K562 (cell line): ENCODE results near the gene PTGER2. TPM values are rescaled to one million over a fixed set of nuclear protein-coding genes. Genes with fewer than 3 reads are reported as not detected.

Source experiments
- ATAC-seq: fragments of 200-7000 bp; cut with Tn5 transposase; 3 replicates; pipeline ENCODE4 v1.9.1; 2020; ENCODE audit warnings: moderate library complexity
- BruUV-seq: library from RNA; stranded (reverse); fragments of 400-500 nt; replicated peaks from 2 replicates; lab custom pipeline; 2021; lab: Mats Ljungman, UMichigan
- CTCF ChIA-PET: fragments of 300-600 bp; formaldehyde crosslinking; extraction: SDS; loops from one replicate; lab custom pipeline; 2021; ENCODE audit warnings: low intra/inter-chr PET ratio; lab: Yijun Ruan, JAX
- POLR2A ChIA-PET: fragments of 300-600, 350-650 bp; sonication (Branson Sonifier 250); formaldehyde crosslinking; extraction: SDS; loops from one replicate; lab custom pipeline; 2021; ENCODE audit warnings: antibody characterized with exemption, inconsistent platforms; lab: Yijun Ruan, JAX
- DNase-seq, 4 experiments: peaks; one replicate each; pipeline versions ENCODE4 v3.0.0 to v3.0.0-alpha.2; 2011 to 2018; ENCODE audit warnings: low spot score in 3 of 4, mixed read lengths in 3 of 4; ENCODE audit errors: extremely low read depth in 1 of 4
- FAIRE-seq: peaks from 2 replicates; lab custom pipeline; 2011; peaks lifted over from hg19 to GRCh38; lab: Jason Lieb, UNC
- H2AFZ ChIP-seq: 2 replicates; pipeline ENCODE4 v1.6.0; 2011; ENCODE audit warnings: low read depth, low read length, control low read depth, inconsistent platforms
- H3K27ac ChIP-seq: fragments of 200-600 bp; 3 replicates; pipeline ENCODE4 v1.8.0; 2011; ENCODE audit warnings: low read depth, mild to moderate bottlenecking, control low read depth, inconsistent platforms, low read length, moderate library complexity, mixed read lengths; ENCODE audit errors: extremely low read depth
- H3K27me3 ChIP-seq, 2 experiments: fragments of 300-600 bp in 1 of 2; 2 replicates in 1 of 2; 3 replicates in 1 of 2; pipeline versions ENCODE4 v1.6.0 to v1.8.0; 2011; ENCODE audit warnings: inconsistent platforms in 2 of 2, low read length in 2 of 2, mild to moderate bottlenecking in 1 of 2, mixed read lengths in 1 of 2, moderate library complexity in 1 of 2; ENCODE audit not compliant: control insufficient read depth in 2 of 2, insufficient read depth in 2 of 2
- H3K36me3 ChIP-seq: fragments of 300-600 bp; 3 replicates; pipeline ENCODE4 v1.8.0; 2011; ENCODE audit warnings: mild to moderate bottlenecking, low read length, inconsistent platforms; ENCODE audit not compliant: control insufficient read depth, insufficient read depth
- H3K4me1 ChIP-seq, 2 experiments: fragments of 200-600 bp in 1 of 2; replicated peaks in 1 of 2; 2 replicates in 1 of 2; 3 replicates in 1 of 2; pipeline versions ENCODE4 v1.5.1 to v1.8.0; 2011; ENCODE audit warnings: inconsistent platforms in 2 of 2, low read length in 2 of 2, mild to moderate bottlenecking in 1 of 2, mixed read lengths in 1 of 2, moderate library complexity in 1 of 2; ENCODE audit not compliant: control insufficient read depth in 2 of 2, insufficient read depth in 2 of 2
- H3K4me2 ChIP-seq: 2 replicates; pipeline ENCODE4 v1.6.1; 2011; ENCODE audit warnings: low read length, control low read depth, inconsistent platforms, mixed read lengths; ENCODE audit not compliant: insufficient read depth
- H3K4me3 ChIP-seq: fragments of 200-600 bp; sonication (generic), shearing (Covaris generic); 2 replicates; pipeline ENCODE4 v1.5.1; 2016; ENCODE audit warnings: control low read depth, inconsistent platforms
- H3K79me2 ChIP-seq: fragments of 200-600 bp; 3 replicates; pipeline ENCODE4 v1.8.0; 2011; ENCODE audit warnings: low read length, inconsistent platforms; ENCODE audit not compliant: control insufficient read depth, insufficient read depth
- H3K9ac ChIP-seq, 2 experiments: 2 replicates each; pipeline versions ENCODE4 v1.6.0 to v1.6.1; 2011; ENCODE audit warnings: low read depth in 2 of 2, low read length in 2 of 2, control low read depth in 1 of 2, inconsistent platforms in 1 of 2, mild to moderate bottlenecking in 1 of 2, mixed read lengths in 1 of 2; ENCODE audit not compliant: insufficient read depth in 1 of 2
- H3K9me1 ChIP-seq: one replicate; pipeline ENCODE4 v1.6.0; 2011; ENCODE audit warnings: inconsistent platforms, mild to moderate bottlenecking, low read length, moderate library complexity; ENCODE audit not compliant: control insufficient read depth, insufficient read depth
- H3K9me3 ChIP-seq: replicated peaks from 2 replicates; pipeline ENCODE4 v1.5.1; 2011; ENCODE audit warnings: low read depth, low read length, inconsistent platforms; ENCODE audit not compliant: control insufficient read depth, insufficient read depth
- H4K20me1 ChIP-seq: replicated peaks from 2 replicates; pipeline ENCODE4 v1.6.1; 2011; ENCODE audit warnings: low read length, inconsistent platforms, mixed read lengths; ENCODE audit not compliant: control insufficient read depth, insufficient read depth
- ARID2 ChIP-seq: fragments of 450-650 bp; IDR thresholded peaks from 2 replicates; pipeline ENCODE4 v1.6.1; 2017; ENCODE audit warnings: antibody characterized with exemption, mild to moderate bottlenecking
- HMG20B ChIP-seq: fragments of 250-450 bp; sonication (Bioruptor Pico); IDR thresholded peaks from 2 replicates; pipeline ENCODE4 v1.5.0; 2021; ENCODE audit warnings: mild to moderate bottlenecking
- HNRNPH1 ChIP-seq: fragments of 200-400 bp; formaldehyde crosslinking; optimal IDR thresholded peaks from 2 replicates; pipeline ENCODE3; 2017; ENCODE audit warnings: low read depth, mild to moderate bottlenecking, low read length, moderate library complexity
- POLR2A ChIP-seq: fragments of 450-650 bp; conservative IDR thresholded peaks from 2 replicates; pipeline ENCODE4 v1.6.1; 2016
- U2AF1 ChIP-seq: fragments of 200-400 bp; formaldehyde crosslinking; optimal IDR thresholded peaks from 2 replicates; pipeline ENCODE3; 2017; ENCODE audit warnings: mild to moderate bottlenecking, low read depth, low read length, moderate library complexity
- ZC3H8 ChIP-seq: fragments of 450-650 bp; IDR thresholded peaks from 2 replicates; pipeline ENCODE4 v1.6.1; 2017
- ZFX ChIP-seq: sonication (generic); formaldehyde crosslinking; IDR thresholded peaks from 2 replicates; pipeline ENCODE4 v1.8.0; 2022; ENCODE audit warnings: mild to moderate bottlenecking, missing genetic modification reagents, moderate library complexity
- WGBS: fragments of 100-300 bp; shearing (Covaris generic); methylation state at CpG from one replicate; pipeline ENCODE4 v1.1.6; 2016; ENCODE audit warnings: low coverage, mixed read lengths; ENCODE audit not compliant: insufficient coverage; ENCODE audit errors: missing lambda C conversion rate; 5-methylcytosine and 5-hydroxymethylcytosine counted together
- in situ Hi-C: fragments of 300-500 bp; cut with MboI; formaldehyde crosslinking; loops from 4 replicates; pipeline ENCODE4 v1.15.0; 2018; ENCODE audit warnings: inconsistent platforms, mixed read lengths
- intact Hi-C: fragments of 100-400 bp; cut with micrococcal nuclease; formaldehyde crosslinking; loops from 2 replicates; pipeline ENCODE4 v1.14.2; 2022
- polyA plus RNA-seq, 8 experiments: library from polyadenylated mRNA; depleted of rRNA in 4 of 8; stranded (reverse) in 5 of 8; unstranded in 3 of 8; fragments of >200 nt; fragmentation: Nextera tagmentation in 2 of 8; fragmentation: Illumina TruSeq in 1 of 8; extraction: Ambion mirVana in 2 of 8; extraction: Trizol in 1 of 8; gene quantifications; 2 replicates each; pipeline versions ENCODE4 v1.2.1 to v1.2.3, GENCODE V29; 2011 to 2014; ENCODE audit warnings: inconsistent platforms in 1 of 8, missing spikeins in 1 of 8
- total RNA-seq, 7 experiments: library from RNA; depleted of rRNA in 6 of 7; stranded (reverse); fragments of >200 nt in 6 of 7; fragmentation: Illumina TruSeq in 2 of 7; extraction: Trizol in 2 of 7; gene quantifications; 2 replicates each; pipeline versions ENCODE4 v1.2.1 to v1.2.3, GENCODE V29; 2011 to 2021; ENCODE audit warnings: low replicate concordance in 1 of 7
- TF ChIP-seq, protein P1 (sequence below), 2 experiments: fragments of 250-450 bp in 1 of 2; fragments of 450-650 bp in 1 of 2; sonication (Bioruptor Pico) in 1 of 2; IDR thresholded peaks; 2 replicates each; pipeline versions ENCODE4 v1.6.1 to v1.8.0; 2016 to 2021; ENCODE audit warnings: mild to moderate bottlenecking in 2 of 2, moderate library complexity in 2 of 2, missing compliant biosample characterization in 1 of 2, missing genetic modification characterization in 1 of 2
- TF ChIP-seq, protein P2 (sequence below): sonication (generic); formaldehyde crosslinking; IDR thresholded peaks from 2 replicates; pipeline ENCODE4 v1.8.0; 2022; ENCODE audit warnings: missing genetic modification reagents, mild to moderate bottlenecking, moderate library complexity, borderline replicate concordance
- TF ChIP-seq, protein P3 (sequence below): conservative IDR thresholded peaks from 2 replicates; pipeline ENCODE4 v1.6.1; 2011; ENCODE audit warnings: low read depth, mild to moderate bottlenecking, low read length; ENCODE audit not compliant: control insufficient read depth

Gene PTGER2
- total and polyA plus RNA-seq, 9 of the 15 experiments (the other 6 are each of a cell fraction or from before 2014, with no cell fraction given), result not detected

DNA sequence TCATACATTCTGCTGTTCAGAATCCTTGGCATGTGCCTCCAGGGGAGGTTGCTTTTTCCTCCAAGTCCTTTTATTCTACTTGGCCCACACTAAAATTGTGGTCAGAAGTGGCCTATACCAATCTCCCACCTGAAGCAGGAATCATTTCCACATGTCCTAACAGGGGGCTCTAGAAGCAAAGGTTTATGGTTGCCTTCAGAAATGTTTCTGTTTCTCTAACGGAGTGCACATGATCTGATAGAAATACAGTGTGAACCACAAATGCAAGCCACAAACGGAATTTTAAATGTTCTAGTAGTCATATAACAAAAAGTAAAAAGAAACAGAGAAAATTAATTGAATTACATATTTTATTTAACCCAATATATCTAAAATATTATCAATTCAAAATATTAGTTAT is 4.0 kb downstream of the PTGER2 start:
- no TSS peak for BruUV-seq
- DNase-seq (no peak), FAIRE-seq (no peak), ATAC-seq (no peak)
- Histone ChIP-seq H3K9me3 (no peaks in the 10 kb centered on the region), H3K27ac (no peak overlapping the region), H3K4me3 (no peak overlapping the region), H3K36me3 (no peaks in the 10 kb centered on the region), H3K79me2 (no peaks in the 10 kb centered on the region), H3K9me1 (no peaks in the 10 kb centered on the region), H2AFZ (no peak overlapping the region), H3K4me1 (peaks cover 0 to 15% of the 10 kb centered on the region in 2 experiments; a peak in 2 of 5 replicates), H4K20me1 (no peaks in the 10 kb centered on the region), H3K27me3 (peaks cover 2 to 24% of the 10 kb centered on the region in 2 experiments; a peak in 3 of 5 replicates), H3K9ac (no peak overlapping the region), H3K4me2 (no peak overlapping the region)
- POLR2A ChIA-PET, result interaction anchor here (0.6 kb wide), 1 partner anchor 10 kb away, joined by 3 read pairs; no protein-coding TSS in a partner anchor
- in situ Hi-C loops, result no loop called here
- CTCF ChIA-PET, result no interaction called here
- intact Hi-C loops, result no loop called here
- no peak for TF ChIP-seq ZC3H8
- TF ChIP-seq, protein P1, sequence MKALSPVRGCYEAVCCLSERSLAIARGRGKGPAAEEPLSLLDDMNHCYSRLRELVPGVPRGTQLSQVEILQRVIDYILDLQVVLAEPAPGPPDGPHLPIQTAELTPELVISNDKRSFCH (CRISPR knock-in tag; IDR thresholded peaks at IDR 0.05), result no peak
- TF ChIP-seq, protein P1 (tag; IDR thresholded peaks at IDR 0.05), result no peak
- TF ChIP-seq, protein P2, sequence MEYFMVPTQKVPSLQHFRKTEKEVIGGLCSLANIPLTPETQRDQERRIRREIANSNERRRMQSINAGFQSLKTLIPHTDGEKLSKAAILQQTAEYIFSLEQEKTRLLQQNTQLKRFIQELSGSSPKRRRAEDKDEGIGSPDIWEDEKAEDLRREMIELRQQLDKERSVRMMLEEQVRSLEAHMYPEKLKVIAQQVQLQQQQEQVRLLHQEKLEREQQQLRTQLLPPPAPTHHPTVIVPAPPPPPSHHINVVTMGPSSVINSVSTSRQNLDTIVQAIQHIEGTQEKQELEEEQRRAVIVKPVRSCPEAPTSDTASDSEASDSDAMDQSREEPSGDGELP (CRISPR knock-in tag), result no peak
- TF ChIP-seq, protein P3, sequence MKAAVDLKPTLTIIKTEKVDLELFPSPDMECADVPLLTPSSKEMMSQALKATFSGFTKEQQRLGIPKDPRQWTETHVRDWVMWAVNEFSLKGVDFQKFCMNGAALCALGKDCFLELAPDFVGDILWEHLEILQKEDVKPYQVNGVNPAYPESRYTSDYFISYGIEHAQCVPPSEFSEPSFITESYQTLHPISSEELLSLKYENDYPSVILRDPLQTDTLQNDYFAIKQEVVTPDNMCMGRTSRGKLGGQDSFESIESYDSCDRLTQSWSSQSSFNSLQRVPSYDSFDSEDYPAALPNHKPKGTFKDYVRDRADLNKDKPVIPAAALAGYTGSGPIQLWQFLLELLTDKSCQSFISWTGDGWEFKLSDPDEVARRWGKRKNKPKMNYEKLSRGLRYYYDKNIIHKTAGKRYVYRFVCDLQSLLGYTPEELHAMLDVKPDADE, result no peak
- no peak for TF ChIP-seq ZFX
- TF ChIP-seq POLR2A, result no peak
- no peak for TF ChIP-seq ARID2
- no peak for TF ChIP-seq HNRNPH1
- no peak for TF ChIP-seq HMG20B (CRISPR knock-in tag)
- TF ChIP-seq U2AF1, result no peak
- WGBS, result 7% methylated on average over 2 of the region's 2 CpGs
